Stimulated activated CD4-positive, alpha-beta T cell treated with anti-CD3 and anti-CD28 coated beads, Interleukin-1b, Interleukin-23, amount 100 ng/mL, for 4 hours (primary cell): ENCODE results near the gene TMEM92.
"Not testable (repeated sequence)": the region's sequence is repeated elsewhere in the genome, so short reads cannot be mapped to it uniquely, and the experiment has no call there.

Experiments used
- DNase-seq, 2 donors: peaks; one replicate each; pipeline ENCODE4 v3.0.0-alpha.2; 2020; ENCODE audit warnings: low read depth in 2 of 2

TMEM92 gene

GRCh38 chr17:50262001-50262794, 12.1 kb upstream of the TMEM92 start:
- no peak for DNase-seq

- no peak for DNase-seq
These were observed 10.7 kb upstream of the TMEM92 start for GRCh38 chr17:50263331-50264262.

GRCh38 chr17:50264263-50265113, 9.8 kb upstream of the TMEM92 start:
- DNase-seq: no peak

DNA sequence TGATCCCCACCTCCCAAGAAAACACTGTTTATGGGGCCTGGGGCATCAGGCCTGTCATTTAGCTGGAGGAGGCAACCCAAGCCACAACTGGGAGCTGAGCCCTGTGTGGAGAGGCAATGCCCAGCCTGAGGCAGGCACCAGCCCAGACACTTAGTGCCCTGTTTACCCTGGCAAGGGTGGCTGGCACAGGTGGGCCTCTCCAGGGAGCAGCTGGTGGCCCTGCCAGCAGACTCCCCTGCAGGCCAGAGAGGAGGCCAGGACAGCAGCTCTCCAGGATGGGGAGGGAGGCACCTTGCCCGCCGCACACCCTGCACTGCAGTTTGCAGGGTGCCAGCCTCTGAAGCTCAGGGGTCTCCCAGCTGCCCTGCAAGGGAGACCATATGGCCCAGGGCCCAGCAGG, 9.1 kb upstream of the TMEM92 start:
- DNase-seq: no peak

GRCh38 chr17:50265690-50266315, 8.5 kb upstream of the TMEM92 start:
- no peak for DNase-seq

DNA sequence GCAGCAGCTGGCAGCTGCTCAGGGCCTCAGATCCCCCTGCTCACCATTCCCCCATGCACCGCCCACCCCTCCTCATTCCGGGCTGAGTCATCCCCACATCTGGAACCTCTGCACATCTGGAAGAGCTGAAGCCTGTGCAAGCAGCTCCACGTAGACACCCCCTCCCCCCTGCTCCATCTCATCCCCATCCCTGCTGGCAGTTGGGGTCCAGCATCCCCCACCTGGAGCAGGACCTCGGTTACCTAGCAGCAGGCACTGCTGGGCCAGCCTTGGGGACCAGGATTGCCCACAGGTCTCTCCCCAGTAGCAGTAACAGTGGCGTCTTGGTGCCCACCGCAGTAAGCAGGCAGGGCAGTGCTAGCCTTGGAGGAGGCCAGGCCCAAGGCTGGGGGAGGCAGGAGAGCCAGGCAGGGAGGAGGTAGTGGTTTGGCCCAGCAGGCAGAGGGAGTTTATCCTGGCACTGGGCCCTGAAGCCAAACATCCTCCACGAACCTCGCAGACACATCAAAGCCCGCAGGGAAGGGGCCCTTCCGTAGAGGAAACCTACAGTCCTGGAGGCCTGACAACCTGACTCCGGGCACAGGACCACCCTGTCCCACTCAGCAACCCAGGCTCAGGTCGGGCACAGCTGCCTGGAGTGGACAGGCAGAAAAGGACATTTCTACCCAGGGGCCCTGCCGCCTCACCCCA, 7.7 kb upstream of the TMEM92 start:
- DNase-seq: no peak

DNA sequence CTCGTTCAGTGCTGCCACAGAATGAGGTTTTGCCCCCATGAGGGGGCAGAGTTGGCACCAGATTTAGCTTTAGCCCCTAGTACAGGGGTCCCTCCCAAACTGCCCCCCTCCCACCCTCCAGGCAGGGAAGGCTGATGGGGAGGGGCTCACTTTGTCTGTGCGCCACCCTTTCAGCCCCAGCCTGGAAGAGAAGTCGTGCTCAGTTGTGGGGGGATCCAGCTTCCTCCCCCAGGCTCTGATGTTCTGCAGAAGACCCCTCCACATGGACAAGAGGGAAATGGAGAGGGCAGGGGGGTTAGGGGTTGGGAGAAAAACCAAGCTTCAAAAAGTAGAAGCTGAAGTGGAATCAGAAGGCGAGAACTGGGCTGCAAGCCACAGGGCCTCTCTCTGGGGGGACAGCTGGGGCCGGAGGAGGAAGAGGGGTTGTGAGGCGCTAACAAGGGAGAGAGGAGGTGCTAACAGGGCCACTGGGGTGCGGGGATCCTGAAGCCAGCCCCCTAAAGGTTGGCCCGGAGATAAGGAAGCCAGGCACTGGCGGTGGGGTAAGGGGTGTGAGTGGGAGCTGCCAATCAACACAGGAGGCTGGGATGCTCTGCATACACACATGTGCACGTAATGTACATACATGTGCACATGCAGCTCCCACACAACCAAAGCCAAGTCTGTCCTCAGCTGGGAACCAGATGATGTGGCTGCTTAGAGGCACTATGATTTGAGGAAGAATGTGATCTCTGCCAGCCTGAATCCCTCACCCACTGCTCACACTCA, 7.0 kb upstream of the TMEM92 start:
- DNase-seq: no peak

DNA sequence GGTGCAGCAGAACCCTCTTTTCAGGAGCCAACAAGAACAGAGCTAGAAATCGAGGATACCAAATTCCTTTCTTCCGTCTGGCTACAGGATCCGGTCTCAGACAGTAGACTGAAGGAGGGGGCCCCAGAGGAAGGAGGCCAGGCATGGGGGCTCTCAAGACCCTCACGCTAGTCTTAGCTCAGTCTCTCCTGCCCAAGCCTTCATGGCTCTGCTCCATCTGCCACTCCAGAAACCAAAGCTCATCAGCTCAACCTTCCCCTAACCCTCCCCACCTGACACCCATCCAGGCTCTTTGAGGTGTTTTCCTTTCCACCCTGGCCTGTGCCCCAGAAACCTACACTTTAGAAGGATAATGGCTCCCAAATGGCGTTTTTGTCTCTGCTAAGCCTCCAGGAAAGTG, 6.2 kb upstream of the TMEM92 start:
- DNase-seq: no peak

- no peak for DNase-seq
These were observed 5.5 kb upstream of the TMEM92 start for GRCh38 chr17:50268743-50269275.

- DNase-seq: peak; percentile 23 to 51
These were observed 4.5 kb upstream of the TMEM92 start for GRCh38 chr17:50269477-50270434.

GRCh38 chr17:50270435-50271362, 3.6 kb upstream of the TMEM92 start:
- DNase-seq: no peak

GRCh38 chr17:50271363-50271750, 2.9 kb upstream of the TMEM92 start:
- not testable (repeated sequence) for DNase-seq

DNA sequence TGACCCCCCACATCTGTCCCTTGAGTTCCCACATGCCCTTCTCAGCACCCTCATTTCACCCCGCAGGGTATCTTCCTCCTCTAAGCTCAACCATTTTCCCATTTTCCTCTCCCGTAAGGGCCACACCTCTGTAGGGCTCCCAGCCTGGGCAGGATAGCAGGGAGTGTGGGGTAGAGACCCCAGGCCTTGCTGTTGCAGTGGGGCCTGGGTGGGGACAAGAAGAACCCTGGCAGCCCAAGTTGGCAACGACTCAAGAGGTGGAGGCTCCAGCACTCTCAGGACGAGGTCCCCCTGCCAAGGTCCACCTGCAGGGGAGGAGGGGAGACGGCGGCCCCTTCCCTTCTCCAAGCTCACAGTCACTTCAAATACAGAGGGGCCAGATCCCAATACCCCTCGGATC, 2.0 kb upstream of the TMEM92 start:
- DNase-seq: no peak

DNA sequence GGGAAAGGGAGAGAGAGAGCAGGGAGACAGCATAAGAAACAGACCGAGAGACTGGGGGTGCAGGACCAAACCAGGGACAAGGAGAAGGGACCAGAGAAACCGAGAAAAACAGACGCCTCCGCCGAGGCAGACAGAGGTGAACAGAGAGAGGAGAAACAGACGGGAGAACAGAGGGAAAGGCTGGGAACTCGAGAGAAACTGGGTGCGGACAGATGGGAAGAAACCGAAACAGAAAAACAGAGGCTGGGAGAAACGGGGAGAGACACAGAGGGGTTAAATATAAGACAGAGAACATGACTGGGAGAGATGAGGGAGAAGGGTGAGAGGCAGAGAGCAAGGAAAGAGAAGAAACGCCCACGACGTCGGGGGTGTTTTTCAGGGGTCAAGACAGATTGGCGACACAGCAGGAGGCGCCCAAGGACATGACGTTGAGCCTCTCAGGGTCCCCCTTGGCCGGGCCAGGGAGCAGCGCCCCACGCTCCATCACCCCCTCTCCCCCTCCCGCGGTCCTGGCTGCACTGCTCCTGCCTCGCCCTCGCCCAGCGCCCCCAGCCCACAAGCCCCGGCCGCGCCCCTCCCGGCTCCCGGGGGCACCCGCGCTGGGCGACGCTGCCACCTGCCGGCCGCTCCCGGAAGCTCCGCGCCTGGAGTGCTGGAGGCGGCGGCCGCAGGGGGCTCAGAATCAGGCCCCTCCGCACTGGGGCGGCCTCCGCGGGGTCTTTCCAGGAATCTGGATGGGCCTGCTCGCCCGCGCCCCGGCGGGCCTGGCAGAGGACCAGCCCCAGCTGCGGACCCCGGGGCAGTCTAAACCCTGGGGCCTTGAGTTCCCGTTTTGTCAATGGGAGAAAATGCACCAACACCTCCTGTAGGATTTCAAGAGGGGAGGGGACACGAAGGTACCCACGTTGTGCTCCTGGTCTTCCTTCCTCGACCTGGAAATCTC, 1.3 kb upstream of the TMEM92 start:
- DNase-seq: peak; percentile 37 to 55

DNA sequence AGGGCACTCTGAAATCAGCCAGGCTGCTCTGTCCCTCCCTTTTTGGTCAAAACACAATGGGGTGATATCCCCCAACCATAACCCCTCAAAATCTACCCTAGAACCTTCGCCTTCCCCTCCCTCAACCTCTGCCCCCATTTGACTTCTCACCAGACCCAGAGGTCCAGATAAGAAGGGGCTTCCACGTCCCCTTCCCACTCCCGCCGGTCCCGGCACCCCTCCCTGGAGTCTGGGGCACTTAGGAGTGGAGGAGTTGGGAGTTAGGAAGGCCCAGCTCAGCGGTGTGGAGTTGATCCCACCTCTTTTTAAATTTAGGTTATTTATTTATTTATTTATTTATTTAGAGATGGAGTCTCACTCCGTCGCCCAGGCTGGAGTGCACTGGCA, 619 bp upstream of the TMEM92 start:
- DNase-seq: no peak

DNA sequence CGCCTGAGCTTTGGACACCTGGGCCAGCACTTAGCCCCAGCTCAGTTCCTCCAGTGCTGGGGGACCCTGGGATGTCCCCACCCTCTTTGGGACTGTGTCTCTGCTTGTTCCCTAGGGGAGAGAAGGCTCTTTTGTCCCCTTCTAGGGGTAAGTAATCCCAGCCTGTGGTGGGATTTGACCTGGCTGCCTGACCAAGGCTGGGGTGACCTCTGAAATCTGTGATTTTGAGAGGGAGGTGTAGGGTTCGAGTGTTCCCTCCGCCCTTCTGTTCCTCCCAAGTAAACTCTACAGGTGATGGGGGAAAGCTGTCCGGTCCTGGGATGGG, 593 bp downstream of the TMEM92 start:
- no peak for DNase-seq

DNA sequence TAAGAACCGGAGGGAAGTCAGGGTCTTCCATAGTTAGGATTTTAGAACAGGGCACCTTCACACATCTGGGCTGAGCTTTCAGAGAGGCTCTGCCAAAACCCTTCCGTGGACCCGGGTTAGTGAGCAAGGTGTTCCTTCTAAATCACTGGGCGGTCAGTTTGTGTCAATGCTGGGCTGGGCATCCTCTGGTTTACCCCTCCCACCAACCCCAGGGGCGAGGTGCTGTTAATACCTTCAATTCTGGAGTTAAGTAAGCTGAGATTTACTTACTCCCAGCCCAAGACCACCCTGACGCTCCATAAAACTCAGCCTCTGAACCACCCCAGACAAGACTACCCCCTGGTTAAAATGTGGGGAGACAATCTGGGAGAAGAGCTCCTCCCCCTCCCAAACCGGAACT, 1.0 kb downstream of the TMEM92 start:
- no peak for DNase-seq
